IMR-90 (cell line): ENCODE data around the gene KRT71. TPM values are rescaled to one million over a fixed set of nuclear protein-coding genes. Genes with fewer than 3 reads are reported as not detected.

Experiments used
- ATAC-seq: fragments of 200-7000 bp; cut with Tn5 transposase; 2 replicates; pipeline ENCODE4 v1.9.1; 2020; ENCODE audit warnings: low read depth, mild to moderate bottlenecking, moderate library complexity
- BruUV-seq: library from RNA; stranded (reverse); fragments of 400-500 nt; replicated peaks from 2 replicates; lab custom pipeline; 2021; lab: Mats Ljungman, UMichigan
- CTCF ChIA-PET: fragments of 300-600 bp; formaldehyde crosslinking; extraction: SDS; loops from one replicate; lab custom pipeline; 2021; ENCODE audit warnings: antibody characterized with exemption; lab: Yijun Ruan, JAX
- POLR2A ChIA-PET: fragments of 300-600 bp; sonication (Branson Sonifier 250); formaldehyde crosslinking; loops from one replicate; lab custom pipeline; 2022; ENCODE audit warnings: antibody characterized with exemption; ENCODE audit not compliant: unreplicated experiment; lab: Charles Lee
- DNase-seq: peaks from one replicate; pipeline ENCODE4 v3.0.0; 2013
- H2AFZ ChIP-seq: replicated peaks from 2 replicates; pipeline ENCODE3; 2013; ENCODE audit warnings: low read length, mild to moderate bottlenecking; ENCODE audit not compliant: poor library complexity
- H2AK5ac ChIP-seq: 2 replicates; pipeline ENCODE4 v1.6.1; 2013; ENCODE audit warnings: low read depth, low read length, inconsistent platforms
- H2AK9ac ChIP-seq: replicated peaks from 2 replicates; pipeline ENCODE3; 2013; ENCODE audit warnings: mild to moderate bottlenecking, low read depth, low read length, moderate library complexity; ENCODE audit not compliant: poor library complexity
- H2BK120ac ChIP-seq: 2 replicates; pipeline ENCODE4 v1.6.1; 2013; ENCODE audit warnings: low read depth, low read length, inconsistent platforms
- H2BK15ac ChIP-seq: 3 replicates; pipeline ENCODE4 v1.6.1; 2013; ENCODE audit warnings: low read depth, low read length, inconsistent platforms
- H2BK20ac ChIP-seq: 2 replicates; pipeline ENCODE4 v1.6.1; 2013; ENCODE audit warnings: low read depth, mild to moderate bottlenecking, inconsistent platforms, low read length, moderate library complexity
- H2BK5ac ChIP-seq: 2 replicates; pipeline ENCODE4 v1.6.1; 2013; ENCODE audit warnings: mild to moderate bottlenecking, low read depth, low read length, inconsistent platforms; ENCODE audit not compliant: poor library complexity, severe bottlenecking
- H3K14ac ChIP-seq: replicated peaks from 2 replicates; pipeline ENCODE4 v1.6.1; 2013; ENCODE audit warnings: low read depth, low read length, inconsistent platforms
- H3K18ac ChIP-seq: 2 replicates; pipeline ENCODE4 v1.6.1; 2013; ENCODE audit warnings: low read depth, low read length, control low read depth
- H3K23ac ChIP-seq: 2 replicates; pipeline ENCODE4 v1.6.1; 2013; ENCODE audit warnings: low read depth, low read length, inconsistent platforms
- H3K27ac ChIP-seq: 2 replicates; pipeline ENCODE4 v1.5.1; 2013; ENCODE audit warnings: mild to moderate bottlenecking, control low read depth, low read length; ENCODE audit not compliant: insufficient read depth
- H3K27me3 ChIP-seq: 2 replicates; pipeline ENCODE4 v1.6.1; 2013; ENCODE audit warnings: low read length; ENCODE audit not compliant: control insufficient read depth, insufficient read depth
- H3K36me3 ChIP-seq: 2 replicates; pipeline ENCODE4 v1.6.1; 2013; ENCODE audit warnings: low read length, mixed read lengths; ENCODE audit not compliant: control insufficient read depth, insufficient read depth
- H3K4ac ChIP-seq: 2 replicates; pipeline ENCODE4 v1.6.1; 2013; ENCODE audit warnings: low read depth, low read length, inconsistent platforms
- H3K4me1 ChIP-seq: 2 replicates; pipeline ENCODE4 v1.6.1; 2013; ENCODE audit warnings: low read length, mixed read lengths; ENCODE audit not compliant: control insufficient read depth, insufficient read depth
- H3K4me2 ChIP-seq: 2 replicates; pipeline ENCODE4 v1.6.1; 2013; ENCODE audit warnings: low read depth, mild to moderate bottlenecking, control low read depth, low read length, moderate library complexity
- H3K4me3 ChIP-seq: 2 replicates; pipeline ENCODE4 v1.5.1; 2013; ENCODE audit warnings: low read depth, mild to moderate bottlenecking, control low read depth, low read length, moderate library complexity; ENCODE audit not compliant: insufficient read depth
- H3K56ac ChIP-seq: 2 replicates; pipeline ENCODE4 v1.6.1; 2013; ENCODE audit warnings: low read length, inconsistent platforms; ENCODE audit not compliant: insufficient read depth; ENCODE audit errors: extremely low read depth
- H3K79me1 ChIP-seq, 2 experiments: 2 replicates each; pipeline ENCODE4 v1.6.1; 2013; ENCODE audit warnings: low read length in 2 of 2, inconsistent platforms in 1 of 2, low read depth in 1 of 2
- H3K9ac ChIP-seq: 2 replicates; pipeline ENCODE4 v1.6.1; 2013; ENCODE audit warnings: low read depth, low read length, control low read depth
- H3K9me1 ChIP-seq: 2 replicates; pipeline ENCODE4 v1.6.1; 2013; ENCODE audit warnings: low read length, inconsistent platforms; ENCODE audit not compliant: insufficient read depth
- H3K9me3 ChIP-seq: 2 replicates; pipeline ENCODE4 v1.6.1; 2013; ENCODE audit warnings: low read length; ENCODE audit not compliant: control insufficient read depth, insufficient read depth
- H4K20me1 ChIP-seq: 2 replicates; pipeline ENCODE4 v1.6.1; 2013; ENCODE audit warnings: low read length, inconsistent platforms; ENCODE audit not compliant: insufficient read depth
- H4K5ac ChIP-seq: 2 replicates; pipeline ENCODE4 v1.6.1; 2013; ENCODE audit warnings: mild to moderate bottlenecking, low read depth, low read length, control low read depth
- H4K8ac ChIP-seq, 2 experiments: 2 replicates each; pipeline ENCODE4 v1.6.1; 2013; ENCODE audit warnings: low read depth in 2 of 2, low read length in 2 of 2, control low read depth in 1 of 2, inconsistent platforms in 1 of 2
- H4K91ac ChIP-seq: 2 replicates; pipeline ENCODE4 v1.6.1; 2013; ENCODE audit warnings: low read depth, low read length, inconsistent platforms; ENCODE audit not compliant: insufficient read depth
- CHD1 ChIP-seq: IDR thresholded peaks from 2 replicates; pipeline ENCODE4 v1.6.1; 2012; ENCODE audit warnings: low read depth, low read length, improper control_type of control experiment
- MAFK ChIP-seq: IDR thresholded peaks from 2 replicates; pipeline ENCODE4 v1.6.1; 2012; ENCODE audit warnings: low read depth, low read length, improper control_type of control experiment
- WGBS, 2 experiments: methylation state at CpG; one replicate each; pipeline versions ENCODE4 v1.1.5 to v1.1.7; 2013; ENCODE audit warnings: missing lambda C conversion rate in 2 of 2; ENCODE audit not compliant: insufficient read length in 1 of 2; ENCODE audit errors: extremely low coverage in 2 of 2; 5-methylcytosine and 5-hydroxymethylcytosine counted together
- dilution Hi-C: fragments of 300-500 bp; cut with HindIII; formaldehyde crosslinking; loops from one replicate; pipeline ENCODE4 v1.14.3; 2018; ENCODE audit warnings: low sequenced_read_pairs; ENCODE audit not compliant: unreplicated experiment
- in situ Hi-C: fragments of 300-500 bp; cut with MboI; formaldehyde crosslinking; loops from 3 replicates; pipeline ENCODE4 v1.14.3; 2019; ENCODE audit warnings: low sequenced_read_pairs, inconsistent platforms, mixed read lengths
- intact Hi-C: fragments of 100-400 bp; cut with micrococcal nuclease; formaldehyde crosslinking; loops from 2 replicates; pipeline ENCODE4 v1.10.0; 2022
- polyA plus RNA-seq, 3 experiments: library from polyadenylated mRNA; depleted of rRNA; stranded (reverse); fragments of >200 nt; gene quantifications; 2 replicates each; pipeline ENCODE4 v1.2.3, GENCODE V29; 2012; ENCODE audit warnings: low replicate concordance in 1 of 3
- total RNA-seq: library from RNA; depleted of rRNA; stranded (reverse); fragments of >200 nt; gene quantifications from 2 replicates; pipeline ENCODE4 v1.2.3, GENCODE V29; 2012

The KRT71 gene
- total and polyA plus RNA-seq, 2 of the 4 experiments (the other 2 are of a cell fraction), result not detected

DNA sequence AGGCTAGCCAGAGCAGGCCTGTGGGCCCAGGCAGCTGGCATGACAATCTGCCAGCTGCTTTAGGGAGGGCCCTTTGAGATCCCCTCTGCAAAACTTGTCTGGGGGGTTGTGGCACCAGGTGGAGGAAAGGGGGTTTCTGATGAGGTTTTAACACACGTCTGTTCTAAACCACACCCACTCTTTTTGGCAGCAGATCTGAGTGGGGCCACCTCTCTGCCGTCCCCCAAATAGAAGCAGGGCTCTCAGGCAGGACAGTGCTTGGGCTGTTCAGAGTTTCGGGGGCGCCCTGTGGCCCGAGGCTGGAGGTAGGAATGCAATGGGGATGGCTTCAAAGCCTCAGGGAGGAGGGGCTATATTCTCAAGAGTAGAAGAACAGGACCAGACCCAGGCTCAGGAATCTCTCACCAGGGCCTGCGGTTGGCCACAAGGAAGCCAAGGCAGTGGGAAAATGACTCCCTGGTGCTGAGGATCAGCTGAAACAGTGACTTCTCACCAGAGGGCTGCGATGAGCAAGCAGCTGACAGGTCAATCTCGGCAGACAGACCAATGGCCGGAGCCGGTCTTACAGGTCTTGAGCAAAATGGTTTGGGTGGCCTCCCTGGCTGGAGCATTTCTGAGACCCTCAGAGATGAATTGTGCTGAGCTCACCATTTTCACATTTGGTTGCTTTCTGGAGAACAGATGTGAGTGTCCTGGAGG is 31.2 kb downstream of the KRT71 start:
- Histone ChIP-seq H3K27me3 (peaks cover 37% of the 10 kb centered on the region), H3K79me1 (no peaks in the 10 kb centered on the region), H2BK5ac (no peak overlapping the region), H2AK5ac (no peak overlapping the region), H3K4ac (no peak overlapping the region), H3K4me2 (no peak overlapping the region), H3K9ac (no peak overlapping the region), H3K4me1 (no peaks in the 10 kb centered on the region), H4K91ac (no peak overlapping the region), H3K4me3 (no peak overlapping the region), H3K23ac (no peak overlapping the region), H2BK120ac (no peak overlapping the region), H4K5ac (no peak overlapping the region), H2BK15ac (no peak overlapping the region), H3K14ac (no peak overlapping the region), H4K20me1 (no peaks in the 10 kb centered on the region; the same call in 1 of the 2 replicates), H3K27ac (no peak overlapping the region), H3K9me1 (no peaks in the 10 kb centered on the region), H2AFZ (no peak overlapping the region), H3K36me3 (no peaks in the 10 kb centered on the region), H3K56ac (no peak overlapping the region), H2BK20ac (no peak overlapping the region), H4K8ac (no peak overlapping the region), H3K9me3 (no peaks in the 10 kb centered on the region), H2AK9ac (no peak overlapping the region), H3K18ac (no peak overlapping the region)
- no peak for ATAC-seq
- intact Hi-C loops, result no loop called here
- DNase-seq, result no peak
- TF ChIP-seq MAFK (peak; percentile 33; the same call in 1 of the 2 replicates), CHD1 (no peak)
- BruUV-seq, result no TSS peak
- WGBS, 2 experiments, result 85% methylated on average over 4 of the region's 10 CpGs; no CpG with 5 or more reads in 1 of the 2 experiments
- in situ Hi-C loops, result no loop called here
- ChIA-PET CTCF (no interaction called here), POLR2A (no interaction called here)
- dilution Hi-C loops, result no loop called here
